Thyroid gland (tissue), 4 donors: ENCODE measurements around the gene MYDGF. TPM values are rescaled to one million over a fixed set of nuclear protein-coding genes. Genes with fewer than 3 reads are reported as not detected.

Source experiments
- DNase-seq, 2 donors: peaks; one replicate each; pipeline ENCODE4 v3.0.0-alpha.2; 2019
- H3K27ac ChIP-seq, 3 donors: fragments of 200-600 bp; sonication (generic); 1 replicate in 2 of 3; 2 replicates in 1 of 3; pipeline ENCODE4 v1.5.1; 2016 to 2019; ENCODE audit warnings: mild to moderate bottlenecking in 1 of 3, moderate library complexity in 1 of 3
- H3K27me3 ChIP-seq: fragments of 200-600 bp; sonication (generic); one replicate; pipeline ENCODE4 v1.5.1; 2019
- H3K36me3 ChIP-seq, 2 donors: fragments of 200-600 bp; sonication (generic); one replicate each; pipeline ENCODE4 v1.5.1; 2016 to 2019
- H3K4me1 ChIP-seq, 2 donors: fragments of 200-600 bp; sonication (generic); one replicate each; pipeline ENCODE4 v1.5.1; 2017 to 2019
- H3K4me3 ChIP-seq, 3 donors: fragments of 200-600 bp; sonication (generic); replicated peaks in 1 of 3; 1 replicate in 2 of 3; 2 replicates in 1 of 3; pipeline ENCODE4 v1.5.1; 2016; ENCODE audit warnings: mild to moderate bottlenecking in 1 of 3
- H3K9me3 ChIP-seq: fragments of 200-600 bp; sonication (generic); one replicate; pipeline ENCODE4 v1.5.1; 2017
- CTCF ChIP-seq, 6 experiments: fragments of 200-600 bp in 3 of 6; fragments of 450-650 bp in 3 of 6; sonication (generic) in 3 of 6; IDR thresholded peaks; one replicate each; pipeline ENCODE4 v1.5.1; 2016 to 2019; ENCODE audit warnings: antibody characterized with exemption in 6 of 6, mild to moderate bottlenecking in 2 of 6, inconsistent platforms in 1 of 6, moderate library complexity in 1 of 6
- POLR2A ChIP-seq, 2 donors: fragments of 450-650 bp; IDR thresholded peaks; one replicate each; pipeline ENCODE4 v1.6.1; 2017; ENCODE audit warnings: antibody characterized with exemption in 2 of 2, mild to moderate bottlenecking in 2 of 2, moderate library complexity in 1 of 2
- WGBS, 2 donors: methylation state at CpG; one replicate each; pipeline ENCODE4 v1.1.5; 2017; 5-methylcytosine and 5-hydroxymethylcytosine counted together
- intact Hi-C: fragments of 100-400 bp; cut with DNase I; formaldehyde crosslinking; loops from one replicate; pipeline ENCODE4 v1.15.1; 2023
- total RNA-seq, 4 donors: library from RNA; depleted of rRNA; stranded (reverse); fragments of >200 nt; gene quantifications; one replicate each; pipeline ENCODE4 v1.2.3, GENCODE V29; 2016

MYDGF gene
- total RNA-seq, 4 donors from 2014 or later: 48.0 to 72.6 (median 65.2) TPM

GRCh38 chr19:4622695-4623421 is 47.3 kb downstream of the MYDGF start:
- H3K36me3 ChIP-seq: no peaks in the 10 kb centered on the region
- 51 to 61% methylated on average over 12 of the region's 12 CpGs for WGBS, 2 donors
- DNase-seq: no peak
- no peaks in the 10 kb centered on the region for H3K27me3 ChIP-seq
- no peaks in the 10 kb centered on the region for H3K4me1 ChIP-seq
- TF ChIP-seq POLR2A (IDR thresholded peaks at IDR 0.05) (no peak), CTCF (IDR thresholded peaks at IDR 0.05) (no peak)
- no peak overlapping the region for H3K4me3 ChIP-seq
- no peak overlapping the region for H3K27ac ChIP-seq
- no peaks in the 10 kb centered on the region for H3K9me3 ChIP-seq
- intact Hi-C loops: no loop called here

GRCh38 chr19:4620675-4621074 is 49.5 kb downstream of the MYDGF start:
- intact Hi-C loops: no loop called here
- H3K36me3 ChIP-seq: no peaks in the 10 kb centered on the region
- WGBS, 2 donors: 55 to 64% methylated on average over 2 of the region's 2 CpGs
- H3K9me3 ChIP-seq: no peaks in the 10 kb centered on the region
- DNase-seq: no peak
- H3K4me1 ChIP-seq: no peaks in the 10 kb centered on the region
- H3K4me3 ChIP-seq: no peak overlapping the region
- no peaks in the 10 kb centered on the region for H3K27me3 ChIP-seq
- H3K27ac ChIP-seq: no peak overlapping the region
- no peak for TF ChIP-seq POLR2A (IDR thresholded peaks at IDR 0.05)
- no peak for TF ChIP-seq CTCF (IDR thresholded peaks at IDR 0.05)

- H3K4me1 ChIP-seq: no peaks in the 10 kb centered on the region
- WGBS, 2 donors: 76 to 84% methylated on average over 11 to 17 of the region's 17 CpGs
- intact Hi-C loops: no loop called here
- no peaks in the 10 kb centered on the region for H3K9me3 ChIP-seq
- TF ChIP-seq POLR2A (IDR thresholded peaks at IDR 0.05) (no peak), CTCF (IDR thresholded peaks at IDR 0.05) (no peak)
- no peak overlapping the region for H3K27ac ChIP-seq
- no peaks in the 10 kb centered on the region for H3K36me3 ChIP-seq
- H3K27me3 ChIP-seq: no peaks in the 10 kb centered on the region
- DNase-seq: no peak
- no peak overlapping the region for H3K4me3 ChIP-seq
Measured at GRCh38 chr19:4619668-4620294, 50.4 kb downstream of the MYDGF start.

- Histone ChIP-seq H3K4me3 (no peak overlapping the region), H3K27ac (no peak overlapping the region), H3K4me1 (no peaks in the 10 kb centered on the region), H3K27me3 (no peaks in the 10 kb centered on the region), H3K9me3 (no peaks in the 10 kb centered on the region), H3K36me3 (no peaks in the 10 kb centered on the region)
- intact Hi-C loops: no loop called here
- WGBS, 2 donors: 46 to 61% methylated on average over 6 of the region's 6 CpGs
- no peak for DNase-seq
- no peak for TF ChIP-seq POLR2A (IDR thresholded peaks at IDR 0.05)
- no peak for TF ChIP-seq CTCF (IDR thresholded peaks at IDR 0.05)
Measured at GRCh38 chr19:4618019-4618418, 52.1 kb downstream of the MYDGF start.

GRCh38 chr19:4613254-4613751 is 56.8 kb downstream of the MYDGF start:
- no peak for DNase-seq
- H3K27ac ChIP-seq: no peak overlapping the region
- peaks cover 0 to 14% of the 10 kb centered on the region in 2 donors for H3K4me1 ChIP-seq
- intact Hi-C loops: no loop called here
- no peak for TF ChIP-seq CTCF (IDR thresholded peaks at IDR 0.05)
- no peak for TF ChIP-seq POLR2A (IDR thresholded peaks at IDR 0.05)
- H3K9me3 ChIP-seq: no peaks in the 10 kb centered on the region
- 94 to 96% methylated on average over 8 of the region's 8 CpGs for WGBS, 2 donors
- H3K36me3 ChIP-seq: no peaks in the 10 kb centered on the region
- H3K4me3 ChIP-seq: no peak overlapping the region
- no peaks in the 10 kb centered on the region for H3K27me3 ChIP-seq
